ENCODE data around the gene TPP1.

GRCh38 chr11:6666302-6667183, 47.3 kb upstream of the TPP1 start:
- no peak for TF ChIP-seq RCOR1 (IDR thresholded peaks at IDR 0.05; ENCODE audit: borderline replicate concordance in 1 of 2, low read depth in 2 of 2, low read length in 2 of 2)
- no peak for TF ChIP-seq TARDBP (IDR thresholded peaks at IDR 0.05)
- no peak for TF ChIP-seq SNRNP70 (optimal IDR thresholded peaks at IDR 0.05; ENCODE audit: low read depth, low read length)
- TF ChIP-seq CTCF (IDR thresholded peaks at IDR 0.05 in 2 of 3, conservative IDR thresholded peaks at IDR 0.05 in 1 of 3; ENCODE audit: insufficient read depth in 2 of 3, low read depth in 1 of 3, low read length in 3 of 3): no peak
- TF ChIP-seq POLR2A (conservative IDR thresholded peaks at IDR 0.05): no peak
- no peak for TF ChIP-seq ZBTB26 (CRISPR knock-in tag; IDR thresholded peaks at IDR 0.05)
- no peak for TF ChIP-seq RERE (CRISPR knock-in tag; IDR thresholded peaks at IDR 0.05; ENCODE audit: borderline replicate concordance)

All from K562 (cell line).